C4-2B (cell line): ENCODE data around the gene LTBP1.

Experiments used
- H3K27ac ChIP-seq: fragments of 450-650 bp; 2 replicates; pipeline ENCODE4 v1.5.1; 2017
- ZFX ChIP-seq: fragments of 450-650 bp; IDR thresholded peaks from 2 replicates; pipeline ENCODE4 v1.6.1; 2017
- TF ChIP-seq, protein P1 (sequence below): fragments of 450-650 bp; conservative IDR thresholded peaks from 2 replicates; pipeline ENCODE4 v1.5.1; 2017; ENCODE audit warnings: mild to moderate bottlenecking

The LTBP1 gene

DNA sequence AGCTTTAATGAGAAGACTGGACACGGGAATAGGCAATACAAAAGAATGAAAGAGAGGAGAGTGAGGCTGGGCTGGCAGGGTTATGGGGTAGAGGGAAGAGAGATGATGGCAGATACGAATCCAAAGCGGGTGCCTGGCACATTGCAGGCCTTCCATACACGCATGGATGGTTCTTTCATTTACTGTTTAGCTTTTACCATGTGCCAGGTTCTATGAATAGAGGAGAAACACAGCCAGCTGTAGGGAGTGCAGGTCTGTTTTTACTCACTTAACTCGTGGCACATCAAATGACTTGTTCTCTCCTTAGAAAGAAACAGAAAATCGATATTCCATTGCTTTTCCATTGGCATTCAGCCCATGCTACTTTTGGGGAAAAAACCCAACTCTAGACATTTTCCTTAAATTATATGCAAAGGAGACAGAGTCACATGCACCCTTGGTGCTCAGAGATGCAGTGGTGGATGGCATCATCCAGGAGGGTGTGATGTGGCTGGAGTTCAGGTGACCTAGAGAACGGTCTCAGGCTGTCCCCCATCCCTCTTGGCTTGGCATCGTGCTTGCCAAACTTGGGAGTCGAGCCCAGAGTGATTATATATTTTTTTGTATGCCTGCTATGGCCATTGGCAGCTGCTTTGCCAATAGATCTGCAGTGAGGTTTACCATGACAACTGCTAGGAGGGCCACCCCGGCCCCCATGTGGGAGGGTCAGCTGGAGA lies 6.2 kb downstream of the LTBP1 start:
- no peak for TF ChIP-seq ZFX
- TF ChIP-seq, protein P1, sequence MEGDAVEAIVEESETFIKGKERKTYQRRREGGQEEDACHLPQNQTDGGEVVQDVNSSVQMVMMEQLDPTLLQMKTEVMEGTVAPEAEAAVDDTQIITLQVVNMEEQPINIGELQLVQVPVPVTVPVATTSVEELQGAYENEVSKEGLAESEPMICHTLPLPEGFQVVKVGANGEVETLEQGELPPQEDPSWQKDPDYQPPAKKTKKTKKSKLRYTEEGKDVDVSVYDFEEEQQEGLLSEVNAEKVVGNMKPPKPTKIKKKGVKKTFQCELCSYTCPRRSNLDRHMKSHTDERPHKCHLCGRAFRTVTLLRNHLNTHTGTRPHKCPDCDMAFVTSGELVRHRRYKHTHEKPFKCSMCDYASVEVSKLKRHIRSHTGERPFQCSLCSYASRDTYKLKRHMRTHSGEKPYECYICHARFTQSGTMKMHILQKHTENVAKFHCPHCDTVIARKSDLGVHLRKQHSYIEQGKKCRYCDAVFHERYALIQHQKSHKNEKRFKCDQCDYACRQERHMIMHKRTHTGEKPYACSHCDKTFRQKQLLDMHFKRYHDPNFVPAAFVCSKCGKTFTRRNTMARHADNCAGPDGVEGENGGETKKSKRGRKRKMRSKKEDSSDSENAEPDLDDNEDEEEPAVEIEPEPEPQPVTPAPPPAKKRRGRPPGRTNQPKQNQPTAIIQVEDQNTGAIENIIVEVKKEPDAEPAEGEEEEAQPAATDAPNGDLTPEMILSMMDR, result no peak
- H3K27ac ChIP-seq, result no peak overlapping the region

DNA sequence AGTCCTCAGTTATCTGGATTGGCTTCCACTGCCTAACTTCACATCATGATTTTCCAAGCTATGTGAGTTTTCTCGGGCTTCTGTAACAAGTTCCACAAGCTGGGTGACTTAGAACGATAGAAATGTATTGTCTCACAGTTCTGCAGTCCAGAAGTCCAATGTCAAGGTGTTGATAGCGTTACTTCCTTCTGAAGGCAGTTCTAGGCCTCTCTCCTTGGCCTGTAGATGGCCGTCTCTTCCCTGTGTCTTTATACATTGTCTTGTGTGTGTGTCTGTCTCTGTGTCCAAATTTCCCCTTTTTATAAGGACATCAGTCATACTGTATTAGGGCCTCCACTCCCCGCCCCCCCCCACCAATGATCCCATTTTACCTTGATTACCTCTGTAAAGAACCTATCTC lies 7.5 kb downstream of the LTBP1 start:
- TF ChIP-seq ZFX, result no peak
- TF ChIP-seq, protein P1, result no peak
- H3K27ac ChIP-seq, result no peak overlapping the region

DNA sequence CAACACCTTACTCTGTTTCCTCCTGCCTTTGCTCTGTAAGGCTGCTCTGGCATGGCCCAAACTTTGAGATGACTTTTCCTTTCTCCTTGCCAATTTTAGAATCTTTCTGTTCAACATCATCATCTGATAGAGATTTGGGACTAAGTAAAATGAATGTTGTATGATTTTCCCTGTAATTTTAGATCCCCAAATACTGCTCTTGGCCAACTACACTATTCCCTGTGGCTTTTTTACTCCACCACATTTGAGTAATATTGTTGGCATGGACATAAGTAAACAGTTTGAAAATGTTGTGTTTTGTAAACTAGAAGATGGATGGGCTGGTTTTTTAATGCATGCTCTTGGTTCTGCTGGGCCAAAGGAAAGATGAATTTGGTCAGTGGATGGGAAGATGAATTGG lies 12.1 kb downstream of the LTBP1 start:
- no peak overlapping the region for H3K27ac ChIP-seq
- no peak for TF ChIP-seq ZFX
- TF ChIP-seq, protein P1, result no peak

DNA sequence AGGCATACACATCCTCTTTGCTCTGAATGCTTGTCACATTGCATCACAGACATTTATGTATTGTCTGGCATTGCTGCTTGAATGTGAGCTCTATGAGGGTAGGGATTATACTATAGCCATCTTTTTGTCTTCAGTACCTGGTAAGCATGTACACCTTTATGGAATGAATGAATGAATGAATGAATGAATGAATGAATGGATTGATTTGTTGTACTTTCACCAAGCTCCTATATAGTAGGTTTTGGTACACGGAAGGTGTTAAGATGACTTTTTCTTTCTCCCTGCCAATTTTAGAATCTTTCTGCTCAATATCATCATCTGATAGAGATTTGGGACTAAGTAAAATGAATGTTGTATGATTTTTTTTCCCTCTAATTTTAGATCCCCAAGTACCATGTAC lies 13.5 kb downstream of the LTBP1 start:
- no peak for TF ChIP-seq ZFX
- TF ChIP-seq, protein P1, result no peak
- no peak overlapping the region for H3K27ac ChIP-seq

DNA sequence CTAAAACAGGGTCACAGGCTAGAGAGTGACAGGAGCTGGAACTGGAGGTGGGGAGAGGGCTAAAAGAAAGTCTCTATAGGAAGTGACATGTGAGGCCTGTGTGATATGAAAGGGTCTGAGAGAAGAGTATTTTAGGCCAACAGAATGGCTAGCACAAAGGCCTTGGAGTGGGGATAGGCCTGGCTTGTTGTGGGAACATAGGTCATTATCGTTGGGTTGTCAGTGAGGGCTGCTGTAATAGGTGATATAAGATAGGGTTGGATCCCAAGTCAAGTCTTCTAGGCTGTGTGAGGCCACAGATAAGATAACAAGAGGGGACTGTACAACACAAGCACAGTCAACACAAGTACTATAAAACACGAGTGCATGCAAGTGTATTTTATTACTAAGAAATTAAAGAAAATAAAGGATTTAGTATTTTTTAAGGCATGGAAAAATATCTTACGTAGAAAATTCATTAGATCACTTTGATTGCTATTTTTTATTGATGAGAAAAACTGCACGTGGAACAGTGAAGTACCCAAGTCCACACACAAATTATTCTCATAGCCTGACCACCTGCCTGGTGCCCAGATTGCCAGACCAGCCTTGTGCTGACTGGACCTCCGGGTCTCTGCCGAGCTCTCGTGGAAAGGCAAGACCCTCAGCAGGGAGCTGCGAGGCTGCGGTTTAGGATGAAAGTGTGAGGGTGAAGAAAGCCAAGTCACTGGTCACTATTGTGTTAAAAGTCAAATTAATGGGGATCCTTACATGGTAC lies 14.1 kb downstream of the LTBP1 start:
- no peak overlapping the region for H3K27ac ChIP-seq
- TF ChIP-seq, protein P1, result no peak
- no peak for TF ChIP-seq ZFX

DNA sequence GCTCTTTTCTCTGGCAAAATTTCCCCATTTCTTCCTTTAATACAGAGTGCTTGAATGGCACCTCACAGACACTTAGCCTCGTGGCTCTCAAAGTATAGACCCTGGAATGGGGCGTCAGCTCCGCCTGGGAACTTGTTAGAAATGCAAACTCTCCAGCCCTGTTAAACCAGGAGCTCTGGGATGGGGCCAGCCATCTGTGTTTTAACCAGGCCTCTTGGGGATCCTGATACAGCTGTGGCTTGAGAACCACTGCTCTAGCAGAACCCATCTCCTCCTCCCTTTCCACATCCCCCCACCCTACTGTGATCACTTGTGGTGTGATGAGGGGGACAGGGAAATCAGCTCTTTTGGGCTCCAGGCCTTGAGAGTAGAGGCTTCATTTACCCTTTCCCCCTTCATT lies 15.9 kb downstream of the LTBP1 start:
- TF ChIP-seq ZFX, result no peak
- TF ChIP-seq, protein P1, result no peak
- H3K27ac ChIP-seq, result no peak overlapping the region

DNA sequence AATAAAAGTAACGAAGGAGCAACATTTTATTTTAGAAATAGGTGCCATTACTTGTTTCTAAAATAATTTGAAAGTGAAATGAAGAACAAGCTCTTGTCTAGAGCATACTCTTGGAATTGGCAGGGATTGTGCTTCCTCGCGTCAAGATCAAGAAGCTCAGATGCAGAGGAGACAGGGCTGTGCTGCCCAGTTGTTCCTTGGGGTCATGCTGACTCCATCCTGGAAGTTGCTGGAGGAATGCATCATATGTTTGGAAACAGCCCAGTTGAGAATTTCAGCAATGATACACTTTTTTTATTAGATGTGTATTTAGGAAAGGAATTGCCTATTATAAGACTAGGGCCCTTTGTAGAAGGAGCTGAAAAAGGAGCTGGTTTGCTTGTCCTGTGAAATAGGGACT lies 17.2 kb downstream of the LTBP1 start:
- no peak for TF ChIP-seq ZFX
- TF ChIP-seq, protein P1, result no peak
- no peak overlapping the region for H3K27ac ChIP-seq
